Activated CD4-positive, alpha-beta T cell treated with anti-CD3 and anti-CD28 coated beads, Interleukin-2, amount 50 U/mL, for 4 hours (primary cell): ENCODE results near the gene ENDOV.
"Not testable (repeated sequence)": the region's sequence is repeated elsewhere in the genome, so short reads cannot be mapped to it uniquely, and the experiment has no call there.

Experiments used
- DNase-seq, 2 experiments: peaks; one replicate each; pipeline ENCODE4 v3.0.0-alpha.2; 2020

ENDOV gene

GRCh38 chr17:80389011-80389995 is 25.7 kb upstream of the ENDOV start:
- no peak for DNase-seq

DNA sequence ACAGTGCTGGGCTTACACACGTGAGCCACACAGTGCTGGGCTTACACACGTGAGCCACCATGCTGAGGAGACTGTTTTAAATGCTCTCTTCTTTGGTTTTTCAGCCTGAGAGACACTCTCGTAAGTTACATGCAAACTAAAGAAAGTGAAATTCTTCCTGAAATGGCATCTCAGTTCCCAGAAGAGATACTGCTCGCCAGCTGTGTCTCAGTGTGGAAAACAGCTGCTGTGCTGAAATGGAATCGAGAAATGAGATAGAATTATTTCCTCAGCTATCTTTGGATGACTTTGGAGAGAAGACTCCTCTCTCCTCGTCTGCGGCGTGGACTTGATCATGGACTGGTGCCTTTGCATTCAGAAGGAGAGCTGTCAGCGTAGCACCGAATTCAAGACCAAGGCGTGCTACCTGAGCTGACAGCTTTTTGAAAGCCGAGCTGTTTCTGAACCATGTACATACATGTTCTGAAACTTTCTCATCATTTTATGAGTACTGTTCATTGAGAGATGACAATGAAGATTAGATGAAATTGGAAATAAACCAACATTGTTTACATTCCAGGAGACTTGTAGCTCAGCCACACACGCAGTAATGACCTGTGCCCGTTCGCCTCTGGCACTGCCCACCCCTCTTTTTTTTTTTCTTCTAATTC is 21.6 kb upstream of the ENDOV start:
- no peak for DNase-seq

DNA sequence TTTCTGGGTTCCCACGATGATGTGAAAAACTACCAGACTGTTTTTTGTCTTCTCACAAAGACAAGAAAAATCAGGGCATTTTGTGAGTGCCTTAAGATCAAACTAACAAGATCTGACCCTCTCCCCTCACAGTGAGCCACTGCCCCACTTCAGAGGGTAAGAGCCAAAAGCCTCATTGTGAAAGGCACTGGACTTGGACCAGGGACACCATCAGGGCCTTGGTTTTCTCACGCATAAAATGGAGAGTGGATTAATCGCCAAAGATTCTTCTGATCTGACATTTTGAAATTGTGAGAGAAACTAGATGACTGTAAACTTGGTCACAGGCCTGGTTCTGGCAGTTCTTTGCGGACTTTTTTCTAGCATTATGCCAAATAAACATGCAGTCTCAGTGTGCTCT is 21.0 kb upstream of the ENDOV start:
- DNase-seq: no peak

GRCh38 chr17:80394629-80395216 is 20.2 kb upstream of the ENDOV start:
- DNase-seq: no peak

DNA sequence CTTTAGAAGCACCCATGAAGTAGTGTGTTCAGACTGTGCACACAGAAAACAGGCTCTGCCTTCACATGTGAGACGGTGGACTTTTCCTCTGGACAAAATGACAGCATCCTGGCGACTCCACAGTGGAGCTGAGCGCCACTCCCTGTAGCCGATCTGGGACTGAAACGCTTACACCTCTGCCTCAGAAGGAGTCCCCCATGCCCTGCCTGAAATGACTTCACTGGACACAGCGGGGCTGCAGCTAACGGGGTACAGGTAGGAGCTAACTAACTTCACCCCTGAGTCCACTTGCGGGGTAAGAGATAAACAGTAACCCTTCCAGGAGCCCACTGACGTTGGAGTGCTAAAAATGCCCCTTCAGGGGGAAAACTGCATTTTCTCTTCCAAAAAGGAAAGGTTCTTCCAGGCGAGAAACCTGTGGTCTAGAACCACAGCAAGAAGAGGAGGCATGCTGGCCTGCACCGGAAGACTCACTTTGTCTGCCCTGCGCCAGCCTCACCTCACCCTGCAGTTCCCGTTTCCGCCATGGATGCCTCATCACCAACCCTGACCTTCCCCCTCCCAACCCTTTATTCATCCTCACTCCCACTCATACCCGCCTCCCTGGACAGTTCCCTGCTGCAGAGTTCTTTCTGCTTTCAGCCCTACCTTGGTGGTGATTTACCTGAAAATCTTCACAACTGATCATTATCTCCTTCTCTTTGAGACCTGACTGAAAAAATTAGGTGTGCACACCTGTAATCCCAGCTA is 19.4 kb upstream of the ENDOV start:
- no peak for DNase-seq

GRCh38 chr17:80396157-80397033 is 18.6 kb upstream of the ENDOV start:
- no peak for DNase-seq

- no peak for DNase-seq
Measured at GRCh38 chr17:80397034-80397387, 18.0 kb upstream of the ENDOV start.

GRCh38 chr17:80397686-80398085 is 17.3 kb upstream of the ENDOV start:
- no peak for DNase-seq

- not testable (repeated sequence) for DNase-seq
Measured at GRCh38 chr17:80401086-80401485, 13.9 kb upstream of the ENDOV start.

GRCh38 chr17:80402102-80402501 is 12.9 kb upstream of the ENDOV start:
- DNase-seq: not testable (repeated sequence)

- DNase-seq: no peak
Measured at GRCh38 chr17:80402959-80403358, 12.0 kb upstream of the ENDOV start.

DNA sequence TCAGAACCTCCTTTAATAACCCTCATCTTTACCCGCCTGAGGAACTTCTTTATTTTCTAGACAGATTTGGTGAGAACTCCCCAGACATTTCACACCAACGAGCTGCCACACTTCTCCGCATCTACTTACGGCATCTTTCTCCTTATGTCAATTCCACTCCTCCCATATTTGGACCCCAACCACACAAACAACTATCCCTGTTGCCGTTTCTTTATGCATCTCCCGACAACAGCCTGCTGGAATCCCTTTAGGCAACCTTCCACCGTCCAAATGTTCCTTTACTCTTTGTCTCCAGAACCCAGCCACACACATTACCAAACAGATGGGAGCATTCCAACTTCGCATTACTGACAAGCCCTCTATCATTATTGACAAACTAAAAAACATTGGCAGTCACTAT is 8.8 kb upstream of the ENDOV start:
- no peak for DNase-seq

DNA sequence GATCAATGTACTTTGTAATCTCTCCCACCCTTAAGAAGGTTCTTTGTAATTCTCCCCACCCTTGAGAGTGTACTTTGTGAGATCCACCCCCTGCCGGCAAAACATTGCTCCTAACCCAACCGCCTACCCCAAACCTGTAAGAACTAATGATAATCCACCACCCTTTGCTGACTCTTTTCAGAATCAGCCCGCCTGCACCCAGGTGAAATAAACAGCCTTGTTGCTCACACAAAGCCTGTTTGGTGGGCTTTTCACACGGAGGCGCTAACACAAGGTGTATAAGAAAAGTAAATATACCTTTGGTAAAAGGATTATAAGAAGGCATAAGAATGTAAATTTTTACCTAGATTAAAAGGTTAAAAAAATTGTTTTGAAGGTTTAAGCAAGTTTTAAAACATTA is 7.0 kb upstream of the ENDOV start:
- DNase-seq: not testable (repeated sequence)

DNA sequence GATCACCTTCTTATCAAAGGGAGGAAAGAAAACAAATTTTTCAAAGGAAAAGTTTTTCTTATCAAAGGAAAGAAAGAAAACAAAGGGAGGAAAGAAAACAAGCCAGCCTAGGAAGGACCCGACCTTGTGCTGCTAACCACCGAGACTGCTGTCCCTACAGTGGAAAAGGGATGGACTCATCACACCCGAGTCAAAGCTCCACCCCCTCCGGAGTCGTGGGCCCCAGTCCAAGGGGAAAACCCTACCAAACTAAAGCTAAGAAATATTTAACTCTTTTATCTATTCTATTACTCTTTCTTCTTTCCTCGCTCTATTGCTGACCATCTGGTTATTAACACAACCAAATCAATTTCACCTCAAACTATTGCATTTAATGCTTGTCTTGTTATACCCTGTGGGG is 6.1 kb upstream of the ENDOV start:
- DNase-seq: no peak

- DNase-seq: no peak
Measured at GRCh38 chr17:80409626-80410025, 5.3 kb upstream of the ENDOV start.

- not testable (repeated sequence) for DNase-seq
Measured at GRCh38 chr17:80410441-80411087, 4.4 kb upstream of the ENDOV start.

- no peak for DNase-seq
Measured at GRCh38 chr17:80413771-80414507, 1.0 kb upstream of the ENDOV start.

DNA sequence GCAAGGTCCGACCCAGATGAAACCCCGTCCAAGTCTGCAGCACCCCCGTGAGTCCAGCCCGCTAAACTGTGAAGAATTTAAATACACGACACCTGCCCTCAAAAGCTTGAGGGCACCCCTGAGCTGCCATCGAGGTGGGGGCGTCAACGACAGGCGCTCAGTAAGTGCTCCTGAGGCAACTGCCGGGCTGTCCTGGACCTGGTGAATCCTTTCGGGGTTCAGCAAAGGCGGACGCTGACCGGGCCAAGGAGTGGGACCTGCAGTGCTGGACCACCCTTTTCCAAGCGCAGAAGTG is 512 bp upstream of the ENDOV start:
- DNase-seq: no peak

GRCh38 chr17:80415626-80416137 is 715 bp downstream of the ENDOV start:
- DNase-seq: no peak

DNA sequence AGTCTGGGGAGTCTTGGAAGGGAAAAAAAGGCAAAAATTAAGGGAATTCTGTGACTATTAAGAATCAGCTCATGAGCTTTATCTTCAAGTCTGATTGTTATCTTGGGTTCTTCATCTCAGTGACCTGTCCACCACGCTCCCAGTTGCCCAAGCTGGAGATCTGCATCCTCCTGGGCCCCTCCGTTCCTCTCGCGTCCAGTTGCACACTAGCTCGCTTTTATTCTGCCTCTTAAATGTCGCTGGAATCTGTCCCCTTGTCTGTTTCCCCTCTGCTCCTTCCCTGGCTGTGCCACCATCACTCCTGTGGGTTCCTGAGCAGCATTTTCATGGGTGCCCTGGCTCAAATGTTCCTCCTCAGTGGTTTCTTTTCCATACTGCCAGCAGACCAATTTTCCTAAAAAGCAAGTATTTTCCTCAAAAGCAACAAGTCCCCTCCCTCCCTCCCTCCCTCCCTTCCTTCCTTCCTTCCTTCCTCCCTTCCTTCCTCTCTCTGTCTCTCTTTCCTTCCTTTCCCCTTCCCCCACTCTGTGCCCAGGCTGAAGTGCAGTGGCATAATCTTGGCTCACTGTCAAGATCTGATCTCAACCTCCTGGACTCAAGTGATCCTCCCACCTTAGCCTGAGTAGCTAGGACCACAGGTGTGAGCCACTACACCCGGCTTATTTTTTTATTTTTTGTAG is 1.4 kb downstream of the ENDOV start:
- DNase-seq: no peak
